B cell (primary cell): ENCODE measurements around the gene TMEM273. TPM values are rescaled to one million over a fixed set of nuclear protein-coding genes. Genes with fewer than 3 reads are reported as not detected.

Experiments
- ATAC-seq: fragments of 200-7000 bp; cut with Tn5 transposase; one replicate; pipeline ENCODE4 v1.10.0; 2021; ENCODE audit warnings: low read depth, mild to moderate bottlenecking, moderate number of reproducible peaks, moderate library complexity
- CTCF ChIA-PET: fragments of 350-600 bp; sonication (Branson Sonifier 250); formaldehyde crosslinking; loops from one replicate; lab custom pipeline; 2021; ENCODE audit warnings: antibody characterized with exemption, inconsistent platforms; lab: Charles Lee
- POLR2A ChIA-PET: fragments of 350-600 bp; sonication (Branson Sonifier 250); formaldehyde crosslinking; loops from one replicate; lab custom pipeline; 2021; ENCODE audit warnings: antibody characterized with exemption; lab: Charles Lee
- DNase-seq: peaks from one replicate; pipeline ENCODE4 v3.0.0; 2013
- H2AFZ ChIP-seq: 2 replicates; pipeline ENCODE4 v1.6.1; 2012; ENCODE audit warnings: mild to moderate bottlenecking, low read depth, low read length; ENCODE audit not compliant: insufficient read depth, poor library complexity, severe bottlenecking
- H3K27ac ChIP-seq, 2 donors: 1 replicate in 1 of 2; 2 replicates in 1 of 2; pipeline ENCODE4 v1.5.1; 2012 to 2013; ENCODE audit warnings: low read length in 2 of 2, mild to moderate bottlenecking in 2 of 2, moderate library complexity in 1 of 2
- H3K27me3 ChIP-seq, 4 experiments: fragments of 200-600 bp in 1 of 4; sonication (generic) in 1 of 4; replicated peaks in 1 of 4; 1 replicate in 2 of 4; 2 replicates in 2 of 4; pipeline versions ENCODE4 v1.6.1 to v1.7.0; 2013 to 2016; ENCODE audit warnings: low read length in 3 of 4, mild to moderate bottlenecking in 2 of 4, mixed read lengths in 1 of 4, moderate library complexity in 1 of 4; ENCODE audit not compliant: insufficient read depth in 4 of 4, control insufficient read depth in 3 of 4; ENCODE audit errors: control extremely low read depth in 1 of 4
- H3K36me3 ChIP-seq, 2 experiments: replicated peaks in 1 of 2; 1 replicate in 1 of 2; 2 replicates in 1 of 2; pipeline versions ENCODE4 v1.6.1 to v1.7.1; 2013; ENCODE audit warnings: low read length in 1 of 2; ENCODE audit not compliant: insufficient read depth in 2 of 2, control insufficient read depth in 1 of 2; ENCODE audit errors: control extremely low read depth in 1 of 2, extremely low read depth in 1 of 2
- H3K4me1 ChIP-seq, 2 donors: fragments of 200-600 bp in 1 of 2; sonication (generic) in 1 of 2; 1 replicate in 1 of 2; 2 replicates in 1 of 2; pipeline versions ENCODE4 v1.5.1 to v1.6.1; 2013 to 2017; ENCODE audit warnings: low read length in 2 of 2; ENCODE audit not compliant: control insufficient read depth in 2 of 2, insufficient read depth in 2 of 2
- H3K4me2 ChIP-seq: replicated peaks from 2 replicates; pipeline ENCODE3; 2012; ENCODE audit warnings: mild to moderate bottlenecking, low read depth, low read length; ENCODE audit not compliant: poor library complexity, severe bottlenecking
- H3K4me3 ChIP-seq, 5 experiments: fragments of 200-600 bp in 1 of 5; sonication (generic) in 1 of 5; 1 replicate in 3 of 5; 2 replicates in 2 of 5; pipeline versions ENCODE4 v1.5.1 to v1.7.0; 2011 to 2016; ENCODE audit warnings: low read length in 4 of 5, mild to moderate bottlenecking in 4 of 5, low read depth in 2 of 5, control low read depth in 1 of 5, moderate library complexity in 1 of 5; ENCODE audit not compliant: insufficient read depth in 1 of 5; ENCODE audit errors: control extremely low read depth in 1 of 5, extremely low read depth in 1 of 5
- H3K79me2 ChIP-seq: fragments of 200-600 bp; sonication (generic); one replicate; pipeline ENCODE4 v1.6.0; 2016; ENCODE audit warnings: low read length; ENCODE audit not compliant: control insufficient read depth, insufficient read depth
- H3K9ac ChIP-seq: fragments of 200-600 bp; sonication (generic); 2 replicates; pipeline ENCODE4 v1.6.1; 2017; ENCODE audit warnings: mild to moderate bottlenecking, low read length, moderate library complexity
- H3K9me3 ChIP-seq, 3 donors: one replicate each; pipeline versions ENCODE4 v1.6.1 to v1.7.1; 2013; ENCODE audit warnings: low read length in 2 of 3; ENCODE audit not compliant: control insufficient read depth in 2 of 3, insufficient read depth in 1 of 3; ENCODE audit errors: control extremely low read depth in 1 of 3
- H4K20me1 ChIP-seq: 2 replicates; pipeline ENCODE4 v1.6.0; 2012; ENCODE audit warnings: mild to moderate bottlenecking, low read length; ENCODE audit not compliant: insufficient read depth, control insufficient read depth, poor library complexity, severe bottlenecking
- H3K27ac Mint-ChIP-seq: one replicate; pipeline ENCODE4 v1.8.0; 2021; ENCODE audit warnings: mixed read lengths
- H3K27me3 Mint-ChIP-seq: one replicate; pipeline ENCODE4 v1.8.0; 2021; ENCODE audit warnings: mixed read lengths
- H3K4me1 Mint-ChIP-seq: one replicate; pipeline ENCODE4 v1.8.0; 2021; ENCODE audit warnings: mixed read lengths
- H3K4me3 Mint-ChIP-seq: one replicate; pipeline ENCODE4 v1.8.0; 2021; ENCODE audit warnings: mixed read lengths
- H3K9me3 Mint-ChIP-seq: one replicate; pipeline ENCODE4 v1.8.0; 2022; ENCODE audit warnings: mixed read lengths; ENCODE audit not compliant: insufficient read depth
- EZH2 ChIP-seq: IDR thresholded peaks from 2 replicates; pipeline ENCODE4 v1.6.1; 2012; ENCODE audit warnings: borderline replicate concordance, low read depth, mild to moderate bottlenecking, moderate library complexity, low read length; ENCODE audit not compliant: insufficient read depth, poor library complexity, severe bottlenecking
- WGBS: methylation state at CpG from one replicate; pipeline ENCODE4 v1.1.5; 2013; ENCODE audit warnings: missing lambda C conversion rate; ENCODE audit not compliant: insufficient coverage; 5-methylcytosine and 5-hydroxymethylcytosine counted together
- intact Hi-C: fragments of 100-400 bp; cut with micrococcal nuclease; formaldehyde crosslinking; loops from one replicate; pipeline ENCODE4 v1.10.0; 2022
- polyA plus RNA-seq: library from polyadenylated mRNA; depleted of rRNA; stranded (reverse); fragments of >200 nt; gene quantifications from 2 replicates; pipeline ENCODE4 v1.2.3, GENCODE V29; 2012
- total RNA-seq, 2 donors: library from RNA; stranded (reverse); fragments of 120-200 nt in 1 of 2; gene quantifications; 1 replicate in 1 of 2; 2 replicates in 1 of 2; pipeline versions ENCODE4 v1.2.3 to v1.2.4, GENCODE V29; 2013 to 2022
- TF ChIP-seq, protein P1 (sequence below): fragments of 200-600 bp; IDR thresholded peaks from one replicate; pipeline ENCODE4 v1.8.0; 2022; ENCODE audit warnings: antibody characterized with exemption, mild to moderate bottlenecking

TMEM273 gene
- total and polyA plus RNA-seq, 2 donors (not counting 1 experiment from before 2014, with no cell fraction given), result 36.0 to 36.4 TPM

DNA sequence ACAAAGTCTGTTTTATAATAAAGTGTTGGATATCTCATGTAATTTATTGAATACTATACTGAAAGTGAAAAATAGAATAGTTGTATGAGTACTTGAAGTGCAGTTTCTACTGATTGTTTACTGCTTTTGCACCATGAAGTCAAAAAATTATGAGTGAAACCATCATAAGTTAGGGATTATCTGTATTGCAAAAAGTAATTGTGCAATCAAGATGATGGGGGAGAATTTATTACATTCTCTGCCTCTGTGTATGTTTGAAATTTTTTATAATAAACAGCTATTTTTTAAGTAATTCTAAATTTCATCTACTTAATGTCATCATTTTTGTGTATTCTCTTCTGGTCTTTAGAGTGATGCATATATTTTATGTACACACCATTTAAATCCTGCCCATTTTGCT, 47.2 kb upstream of the TMEM273 start:
- ChIA-PET POLR2A (no interaction called here), CTCF (interaction anchor here (0.5 kb wide), 1 partner anchor 282 kb away, joined by 3 read pairs; no protein-coding TSS in a partner anchor)

DNA sequence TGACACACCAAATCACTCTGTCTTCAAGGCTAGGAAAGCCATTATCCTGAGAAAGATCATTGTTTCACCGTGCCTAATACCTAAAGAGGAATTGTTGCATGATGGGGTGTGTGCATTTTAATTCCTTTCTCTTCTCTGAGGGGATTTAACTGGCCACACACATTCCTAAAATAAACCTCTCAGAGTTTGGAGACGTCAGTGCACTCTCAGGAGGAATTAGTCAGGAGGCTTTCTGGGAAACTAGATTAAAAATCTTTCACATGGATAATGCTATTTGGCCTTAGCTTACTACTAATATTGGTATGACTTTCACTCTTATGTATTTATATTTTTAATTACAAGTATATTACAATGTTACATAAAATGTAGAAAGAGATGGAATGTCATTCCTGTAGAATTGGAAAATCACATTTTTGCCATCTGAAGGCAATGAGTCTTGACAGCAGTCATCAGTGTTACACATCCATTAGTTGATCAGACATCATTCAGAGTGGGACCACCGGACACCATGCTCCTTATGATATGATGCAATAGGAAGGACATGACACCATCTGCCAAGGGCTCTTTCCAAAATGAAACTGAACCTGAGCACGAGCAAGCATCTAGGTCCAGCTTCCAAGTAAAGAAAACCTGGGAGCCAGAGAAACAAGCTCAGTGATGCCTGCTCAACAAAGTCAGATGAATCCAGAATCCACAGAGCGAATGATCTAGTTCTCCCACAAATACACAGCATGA, 43.1 kb upstream of the TMEM273 start:
- TF ChIP-seq, protein P1, sequence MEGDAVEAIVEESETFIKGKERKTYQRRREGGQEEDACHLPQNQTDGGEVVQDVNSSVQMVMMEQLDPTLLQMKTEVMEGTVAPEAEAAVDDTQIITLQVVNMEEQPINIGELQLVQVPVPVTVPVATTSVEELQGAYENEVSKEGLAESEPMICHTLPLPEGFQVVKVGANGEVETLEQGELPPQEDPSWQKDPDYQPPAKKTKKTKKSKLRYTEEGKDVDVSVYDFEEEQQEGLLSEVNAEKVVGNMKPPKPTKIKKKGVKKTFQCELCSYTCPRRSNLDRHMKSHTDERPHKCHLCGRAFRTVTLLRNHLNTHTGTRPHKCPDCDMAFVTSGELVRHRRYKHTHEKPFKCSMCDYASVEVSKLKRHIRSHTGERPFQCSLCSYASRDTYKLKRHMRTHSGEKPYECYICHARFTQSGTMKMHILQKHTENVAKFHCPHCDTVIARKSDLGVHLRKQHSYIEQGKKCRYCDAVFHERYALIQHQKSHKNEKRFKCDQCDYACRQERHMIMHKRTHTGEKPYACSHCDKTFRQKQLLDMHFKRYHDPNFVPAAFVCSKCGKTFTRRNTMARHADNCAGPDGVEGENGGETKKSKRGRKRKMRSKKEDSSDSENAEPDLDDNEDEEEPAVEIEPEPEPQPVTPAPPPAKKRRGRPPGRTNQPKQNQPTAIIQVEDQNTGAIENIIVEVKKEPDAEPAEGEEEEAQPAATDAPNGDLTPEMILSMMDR, result no peak
- TF ChIP-seq EZH2, result no peak
- H3K36me3 ChIP-seq, result no peaks in the 10 kb centered on the region
- no peaks in the 10 kb centered on the region for H3K9me3 ChIP-seq
- H3K9me3 Mint-ChIP-seq, result no peaks in the 10 kb centered on the region
- no peak overlapping the region for H3K4me3 Mint-ChIP-seq
- WGBS, result 83% methylated on average over 2 of the region's 5 CpGs
- H4K20me1 ChIP-seq, result no peaks in the 10 kb centered on the region
- POLR2A ChIA-PET, result no interaction called here
- ATAC-seq, result no peak
- intact Hi-C loops, result no loop called here
- no peaks in the 10 kb centered on the region for H3K4me1 ChIP-seq
- H3K27me3 Mint-ChIP-seq, result peaks cover 17% of the 10 kb centered on the region
- CTCF ChIA-PET, result interaction anchor here (1.5 kb wide), 1 partner anchor 9 kb away, joined by 6 read pairs; no protein-coding TSS in a partner anchor
- H3K4me3 ChIP-seq, result no peak overlapping the region
- no peak overlapping the region for H3K9ac ChIP-seq
- no peak overlapping the region for H3K27ac Mint-ChIP-seq
- no peaks in the 10 kb centered on the region for H3K79me2 ChIP-seq
- no peaks in the 10 kb centered on the region for H3K4me1 Mint-ChIP-seq
- no peak overlapping the region for H3K27ac ChIP-seq
- H2AFZ ChIP-seq, result no peak overlapping the region
- no peak overlapping the region for H3K4me2 ChIP-seq
- H3K27me3 ChIP-seq, result no peaks in the 10 kb centered on the region
- no peak for DNase-seq

More for the DNA sequence above, 47.2 kb upstream of the TMEM273 start:
- Histone ChIP-seq H3K4me2 (no peak overlapping the region), H3K9ac (no peak overlapping the region), H3K4me1 (no peaks in the 10 kb centered on the region), H3K4me3 (no peak overlapping the region), H3K9me3 (no peaks in the 10 kb centered on the region), H4K20me1 (no peaks in the 10 kb centered on the region), H3K27ac (no peak overlapping the region), H3K79me2 (no peaks in the 10 kb centered on the region), H2AFZ (no peak overlapping the region), H3K27me3 (no peaks in the 10 kb centered on the region), H3K36me3 (no peaks in the 10 kb centered on the region)
- no peak for ATAC-seq
- intact Hi-C loops, result no loop called here
- DNase-seq, result no peak
- Mint-ChIP-seq H3K4me3 (no peak overlapping the region), H3K27ac (no peak overlapping the region), H3K27me3 (peaks cover 7% of the 10 kb centered on the region), H3K9me3 (no peaks in the 10 kb centered on the region), H3K4me1 (no peaks in the 10 kb centered on the region)
- TF ChIP-seq, protein P1, result no peak
- TF ChIP-seq EZH2, result no peak
